ENCODE measurements around the gene SOX21.

The SOX21 gene

DNA sequence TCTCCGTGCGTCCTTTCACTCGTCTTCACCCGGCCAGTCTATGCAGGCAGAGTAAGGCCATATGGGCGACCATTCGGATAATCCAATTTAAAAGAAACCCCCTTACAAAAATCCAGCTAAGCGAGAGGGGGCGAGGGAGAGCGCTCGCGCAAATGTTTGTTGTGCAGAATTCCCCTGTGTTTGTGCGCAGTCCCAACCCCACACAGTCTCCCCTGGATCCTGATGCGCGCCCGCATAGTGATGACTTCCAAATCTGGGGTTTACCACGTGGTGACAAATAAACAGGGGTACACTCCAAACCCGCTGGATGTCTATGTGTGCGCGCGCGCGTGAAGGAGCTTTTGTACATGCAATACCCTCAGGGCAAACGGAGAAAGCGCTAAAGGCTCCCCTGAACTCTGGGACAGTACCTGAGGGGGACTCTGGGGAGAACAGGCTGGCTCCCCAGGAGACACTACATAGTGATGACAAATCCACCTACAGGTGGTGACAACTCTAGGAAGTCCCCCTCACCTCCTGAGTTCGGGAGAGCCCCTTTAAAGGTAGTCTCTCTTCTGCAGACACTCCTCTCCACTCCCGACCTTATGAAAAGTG lies 8.5 kb downstream of the SOX21 start:
- H3K4me3 ChIP-seq (ENCODE audit: low read length), result no peak overlapping the region
- DNase-seq (ENCODE audit: low read depth), result no peak
- TF ChIP-seq, protein P1, sequence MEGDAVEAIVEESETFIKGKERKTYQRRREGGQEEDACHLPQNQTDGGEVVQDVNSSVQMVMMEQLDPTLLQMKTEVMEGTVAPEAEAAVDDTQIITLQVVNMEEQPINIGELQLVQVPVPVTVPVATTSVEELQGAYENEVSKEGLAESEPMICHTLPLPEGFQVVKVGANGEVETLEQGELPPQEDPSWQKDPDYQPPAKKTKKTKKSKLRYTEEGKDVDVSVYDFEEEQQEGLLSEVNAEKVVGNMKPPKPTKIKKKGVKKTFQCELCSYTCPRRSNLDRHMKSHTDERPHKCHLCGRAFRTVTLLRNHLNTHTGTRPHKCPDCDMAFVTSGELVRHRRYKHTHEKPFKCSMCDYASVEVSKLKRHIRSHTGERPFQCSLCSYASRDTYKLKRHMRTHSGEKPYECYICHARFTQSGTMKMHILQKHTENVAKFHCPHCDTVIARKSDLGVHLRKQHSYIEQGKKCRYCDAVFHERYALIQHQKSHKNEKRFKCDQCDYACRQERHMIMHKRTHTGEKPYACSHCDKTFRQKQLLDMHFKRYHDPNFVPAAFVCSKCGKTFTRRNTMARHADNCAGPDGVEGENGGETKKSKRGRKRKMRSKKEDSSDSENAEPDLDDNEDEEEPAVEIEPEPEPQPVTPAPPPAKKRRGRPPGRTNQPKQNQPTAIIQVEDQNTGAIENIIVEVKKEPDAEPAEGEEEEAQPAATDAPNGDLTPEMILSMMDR (conservative IDR thresholded peaks at IDR 0.05; ENCODE audit: low read depth, low read length), result no peak

DNA sequence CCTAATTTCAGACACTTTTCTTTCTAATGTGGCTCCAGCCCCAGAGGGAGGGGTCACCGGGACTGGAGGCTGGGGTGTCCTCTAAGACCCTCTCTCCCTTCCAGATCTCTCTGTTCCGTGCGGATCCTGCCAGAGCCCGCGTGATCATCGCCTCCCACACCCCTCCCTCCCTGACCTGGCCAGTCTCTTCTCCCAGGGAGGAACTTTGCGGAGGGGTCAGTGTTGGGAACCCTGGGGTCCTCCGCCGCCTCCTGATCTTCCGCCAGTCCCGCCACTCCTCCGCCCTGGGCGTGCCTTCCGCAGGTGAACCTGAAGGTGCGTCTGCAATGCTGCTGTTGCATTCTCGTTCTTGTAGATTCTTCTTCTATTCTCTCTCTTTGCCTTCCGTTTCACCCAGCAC lies 9.1 kb downstream of the SOX21 start:
- DNase-seq (ENCODE audit: low read depth), result no peak
- no peak overlapping the region for H3K4me3 ChIP-seq (ENCODE audit: low read length)
- TF ChIP-seq, protein P1 (conservative IDR thresholded peaks at IDR 0.05; ENCODE audit: low read depth, low read length), result no peak

DNA sequence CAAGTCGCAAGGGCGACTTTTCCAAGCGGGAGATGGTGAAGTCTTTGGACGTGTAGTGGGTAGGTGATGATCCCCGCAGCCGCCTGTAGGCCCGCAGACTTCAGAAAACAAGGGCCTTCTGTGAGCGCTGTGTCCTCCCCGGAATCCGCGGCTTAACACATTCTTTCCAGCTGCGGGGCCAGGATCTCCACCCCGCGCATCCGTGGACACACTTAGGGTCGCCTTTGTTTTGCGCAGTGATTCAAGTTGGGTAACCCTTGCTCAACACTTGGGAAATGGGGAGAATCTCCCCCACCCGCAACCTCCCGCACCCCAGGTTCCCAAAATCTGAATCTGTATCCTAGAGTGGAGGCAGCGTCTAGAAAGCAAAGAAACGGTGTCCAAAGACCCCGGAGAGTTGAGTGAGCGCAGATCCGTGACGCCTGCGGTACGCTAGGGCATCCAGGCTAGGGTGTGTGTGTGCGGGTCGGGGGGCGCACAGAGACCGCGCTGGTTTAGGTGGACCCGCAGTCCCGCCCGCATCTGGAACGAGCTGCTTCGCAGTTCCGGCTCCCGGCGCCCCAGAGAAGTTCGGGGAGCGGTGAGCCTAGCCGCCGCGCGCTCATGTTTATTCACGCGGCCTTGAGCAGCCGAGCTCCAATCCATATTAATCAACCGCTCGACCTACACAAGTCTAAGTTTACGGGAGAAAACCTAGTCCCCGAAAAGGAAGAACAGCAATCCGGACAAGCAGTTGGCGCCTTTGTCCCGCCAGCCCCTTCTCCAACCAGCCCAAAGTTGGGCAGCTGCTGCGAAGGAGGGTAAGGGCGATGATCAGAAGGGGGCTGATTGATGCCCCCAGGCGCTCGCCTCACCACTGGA lies 9.9 kb downstream of the SOX21 start:
- DNase-seq (ENCODE audit: low read depth), result no peak
- TF ChIP-seq, protein P1 (conservative IDR thresholded peaks at IDR 0.05; ENCODE audit: low read depth, low read length), result no peak
- H3K4me3 ChIP-seq (ENCODE audit: low read length), result no peak overlapping the region

DNA sequence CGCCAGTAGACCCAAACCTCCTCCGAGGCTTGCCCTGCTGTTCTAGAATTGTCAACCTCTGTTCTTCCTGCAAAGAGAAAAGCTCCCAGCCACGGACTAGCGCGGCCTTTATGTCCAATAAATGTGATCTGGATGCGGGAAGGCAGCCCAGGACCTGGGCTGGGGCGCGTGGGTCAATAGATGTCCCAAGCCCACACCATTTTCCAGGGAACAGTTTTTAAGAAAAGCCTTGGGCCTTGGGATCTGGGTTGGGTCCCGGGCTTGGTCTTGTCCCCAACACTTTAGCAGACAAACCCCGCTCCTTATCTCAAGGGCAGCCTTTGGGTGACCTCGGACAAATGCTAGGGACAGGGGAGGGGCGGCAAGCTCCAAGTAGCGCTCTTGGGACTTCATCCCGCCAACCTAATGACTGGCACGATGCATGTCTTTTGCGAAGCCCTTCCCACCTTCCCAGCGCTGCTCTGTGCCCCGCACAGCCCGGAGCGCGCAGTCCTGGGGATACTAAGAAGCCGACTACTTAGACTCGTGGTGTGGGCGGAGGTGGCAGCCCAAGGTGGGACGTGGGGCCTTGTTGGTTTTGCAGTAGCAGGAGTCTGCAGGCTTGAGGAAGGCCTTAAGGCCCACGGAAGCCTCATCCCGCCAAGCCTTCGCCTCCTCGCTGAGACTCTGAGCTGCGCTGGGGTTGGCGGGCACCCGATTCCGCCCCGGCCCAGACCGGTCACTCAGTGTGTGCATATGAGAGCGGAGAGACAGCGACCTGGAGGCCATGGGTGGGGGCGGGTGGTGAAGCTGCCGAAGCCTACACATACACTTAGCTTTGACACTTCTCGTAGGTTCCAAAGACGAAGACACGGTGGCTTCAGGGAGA lies 10.8 kb downstream of the SOX21 start:
- no peak overlapping the region for H3K4me3 ChIP-seq (ENCODE audit: low read length)
- TF ChIP-seq, protein P1 (conservative IDR thresholded peaks at IDR 0.05; ENCODE audit: low read depth, low read length), result no peak
- no peak for DNase-seq (ENCODE audit: low read depth)

DNA sequence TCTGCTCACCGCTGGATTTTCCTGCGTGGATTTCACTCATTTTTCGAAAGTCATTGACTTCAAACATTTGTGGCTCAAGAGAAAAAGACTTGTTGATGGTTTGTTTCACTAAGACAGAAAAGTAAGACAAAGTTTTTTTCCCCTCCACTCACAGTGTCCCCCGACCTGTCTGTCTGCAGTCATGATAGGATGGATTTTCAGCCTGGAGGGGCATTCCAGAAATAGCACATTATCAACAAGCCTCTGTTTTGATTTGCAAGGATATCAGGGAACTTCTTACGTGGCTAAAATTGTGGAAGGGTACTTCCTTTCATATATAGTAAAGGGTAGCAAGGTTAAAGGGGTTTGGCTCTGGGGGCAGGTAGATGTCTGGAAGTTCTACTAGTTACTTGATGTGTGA lies 11.8 kb downstream of the SOX21 start:
- DNase-seq (ENCODE audit: low read depth), result no peak
- H3K4me3 ChIP-seq (ENCODE audit: low read length), result no peak overlapping the region
- TF ChIP-seq, protein P1 (conservative IDR thresholded peaks at IDR 0.05; ENCODE audit: low read depth, low read length), result no peak

DNA sequence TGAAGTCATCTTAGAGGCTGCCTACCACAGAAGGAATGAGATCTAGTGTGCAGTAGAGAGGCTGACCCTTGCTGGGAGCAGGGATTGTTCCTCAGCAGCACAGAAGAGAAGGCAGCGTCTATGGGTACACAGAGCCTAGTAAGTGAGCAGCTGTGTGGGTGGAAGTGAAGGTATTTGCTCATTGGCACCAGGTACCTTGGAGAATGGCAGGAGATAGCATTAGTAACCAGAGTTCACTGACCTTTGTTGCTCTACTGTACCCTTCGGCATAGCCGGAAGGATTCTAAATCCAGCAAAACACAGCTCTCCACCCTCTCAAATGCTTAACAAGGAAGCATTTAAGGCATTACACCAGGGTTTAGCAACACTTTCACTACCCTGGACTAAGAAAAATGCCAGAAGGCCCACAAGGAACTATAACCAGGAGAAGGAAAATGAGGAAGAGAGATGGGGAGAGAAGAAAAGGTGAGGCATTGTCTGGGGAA lies 12.3 kb downstream of the SOX21 start:
- no peak overlapping the region for H3K4me3 ChIP-seq (ENCODE audit: low read length)
- TF ChIP-seq, protein P1 (conservative IDR thresholded peaks at IDR 0.05; ENCODE audit: low read depth, low read length), result no peak
- no peak for DNase-seq (ENCODE audit: low read depth)
